Stomach (tissue), 4 donors: Measurements from ENCODE around the gene UTP20.

ENCODE experiments used
- POLR2A ChIP-seq, 4 donors: fragments of 450-650 bp; IDR thresholded peaks; one replicate each; pipeline ENCODE4 v1.6.1; 2016; ENCODE audit warnings: antibody characterized with exemption in 4 of 4, control low read depth in 2 of 4, mild to moderate bottlenecking in 1 of 4, moderate library complexity in 1 of 4
- POLR2AphosphoS5 ChIP-seq, 3 donors: sonication (generic); formaldehyde crosslinking; IDR thresholded peaks; one replicate each; pipeline ENCODE4 v1.6.1; 2016; ENCODE audit warnings: antibody characterized with exemption in 3 of 3
- TF ChIP-seq, protein P1 (sequence below), 7 experiments: fragments of 450-650 bp in 4 of 7; fragments of 200-600 bp in 3 of 7; sonication (generic) in 3 of 7; IDR thresholded peaks; one replicate each; pipeline ENCODE4 v1.5.1; 2016 to 2019; ENCODE audit warnings: antibody characterized with exemption in 7 of 7, control low read depth in 2 of 7, mild to moderate bottlenecking in 1 of 7

DNA sequence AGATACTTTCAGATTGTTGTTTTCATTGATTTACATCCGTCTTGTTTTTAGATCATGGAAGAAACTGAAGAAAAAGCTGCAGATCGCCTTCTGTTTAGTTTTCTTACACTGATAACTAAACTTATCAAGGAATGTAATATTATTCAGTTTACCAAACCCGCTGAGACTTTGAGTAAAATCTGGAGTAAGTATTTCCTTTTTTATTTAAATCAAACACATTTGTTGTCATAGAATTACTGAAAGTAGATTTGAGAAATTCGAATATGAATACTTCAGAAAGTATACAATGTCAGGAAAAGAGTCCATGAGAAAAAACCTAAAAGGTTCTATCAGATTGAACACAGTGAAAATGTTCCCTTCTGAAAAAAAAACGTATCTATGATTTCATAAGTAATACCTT is 95.7 kb downstream of the UTP20 start:
- TF ChIP-seq, protein P1, sequence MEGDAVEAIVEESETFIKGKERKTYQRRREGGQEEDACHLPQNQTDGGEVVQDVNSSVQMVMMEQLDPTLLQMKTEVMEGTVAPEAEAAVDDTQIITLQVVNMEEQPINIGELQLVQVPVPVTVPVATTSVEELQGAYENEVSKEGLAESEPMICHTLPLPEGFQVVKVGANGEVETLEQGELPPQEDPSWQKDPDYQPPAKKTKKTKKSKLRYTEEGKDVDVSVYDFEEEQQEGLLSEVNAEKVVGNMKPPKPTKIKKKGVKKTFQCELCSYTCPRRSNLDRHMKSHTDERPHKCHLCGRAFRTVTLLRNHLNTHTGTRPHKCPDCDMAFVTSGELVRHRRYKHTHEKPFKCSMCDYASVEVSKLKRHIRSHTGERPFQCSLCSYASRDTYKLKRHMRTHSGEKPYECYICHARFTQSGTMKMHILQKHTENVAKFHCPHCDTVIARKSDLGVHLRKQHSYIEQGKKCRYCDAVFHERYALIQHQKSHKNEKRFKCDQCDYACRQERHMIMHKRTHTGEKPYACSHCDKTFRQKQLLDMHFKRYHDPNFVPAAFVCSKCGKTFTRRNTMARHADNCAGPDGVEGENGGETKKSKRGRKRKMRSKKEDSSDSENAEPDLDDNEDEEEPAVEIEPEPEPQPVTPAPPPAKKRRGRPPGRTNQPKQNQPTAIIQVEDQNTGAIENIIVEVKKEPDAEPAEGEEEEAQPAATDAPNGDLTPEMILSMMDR (IDR thresholded peaks at IDR 0.05) = no peak
- TF ChIP-seq POLR2AphosphoS5 (IDR thresholded peaks at IDR 0.05) = no peak
- TF ChIP-seq POLR2A (IDR thresholded peaks at IDR 0.05) = no peak
